NCI-H748 treated with DMSO at 0.1 percent for 48 hours (cell line): Measurements from ENCODE around the gene ARHGEF28.

Experiments used
- DNase-seq: peaks from one replicate; lab custom pipeline; 2025; lab: John Stamatoyannopoulos, UW

ARHGEF28 gene, protein sequence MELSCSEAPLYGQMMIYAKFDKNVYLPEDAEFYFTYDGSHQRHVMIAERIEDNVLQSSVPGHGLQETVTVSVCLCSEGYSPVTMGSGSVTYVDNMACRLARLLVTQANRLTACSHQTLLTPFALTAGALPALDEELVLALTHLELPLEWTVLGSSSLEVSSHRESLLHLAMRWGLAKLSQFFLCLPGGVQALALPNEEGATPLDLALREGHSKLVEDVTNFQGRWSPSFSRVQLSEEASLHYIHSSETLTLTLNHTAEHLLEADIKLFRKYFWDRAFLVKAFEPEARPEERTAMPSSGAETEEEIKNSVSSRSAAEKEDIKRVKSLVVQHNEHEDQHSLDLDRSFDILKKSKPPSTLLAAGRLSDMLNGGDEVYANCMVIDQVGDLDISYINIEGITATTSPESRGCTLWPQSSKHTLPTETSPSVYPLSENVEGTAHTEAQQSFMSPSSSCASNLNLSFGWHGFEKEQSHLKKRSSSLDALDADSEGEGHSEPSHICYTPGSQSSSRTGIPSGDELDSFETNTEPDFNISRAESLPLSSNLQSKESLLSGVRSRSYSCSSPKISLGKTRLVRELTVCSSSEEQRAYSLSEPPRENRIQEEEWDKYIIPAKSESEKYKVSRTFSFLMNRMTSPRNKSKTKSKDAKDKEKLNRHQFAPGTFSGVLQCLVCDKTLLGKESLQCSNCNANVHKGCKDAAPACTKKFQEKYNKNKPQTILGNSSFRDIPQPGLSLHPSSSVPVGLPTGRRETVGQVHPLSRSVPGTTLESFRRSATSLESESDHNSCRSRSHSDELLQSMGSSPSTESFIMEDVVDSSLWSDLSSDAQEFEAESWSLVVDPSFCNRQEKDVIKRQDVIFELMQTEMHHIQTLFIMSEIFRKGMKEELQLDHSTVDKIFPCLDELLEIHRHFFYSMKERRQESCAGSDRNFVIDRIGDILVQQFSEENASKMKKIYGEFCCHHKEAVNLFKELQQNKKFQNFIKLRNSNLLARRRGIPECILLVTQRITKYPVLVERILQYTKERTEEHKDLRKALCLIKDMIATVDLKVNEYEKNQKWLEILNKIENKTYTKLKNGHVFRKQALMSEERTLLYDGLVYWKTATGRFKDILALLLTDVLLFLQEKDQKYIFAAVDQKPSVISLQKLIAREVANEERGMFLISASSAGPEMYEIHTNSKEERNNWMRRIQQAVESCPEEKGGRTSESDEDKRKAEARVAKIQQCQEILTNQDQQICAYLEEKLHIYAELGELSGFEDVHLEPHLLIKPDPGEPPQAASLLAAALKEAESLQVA (N-terminal part only)

DNA sequence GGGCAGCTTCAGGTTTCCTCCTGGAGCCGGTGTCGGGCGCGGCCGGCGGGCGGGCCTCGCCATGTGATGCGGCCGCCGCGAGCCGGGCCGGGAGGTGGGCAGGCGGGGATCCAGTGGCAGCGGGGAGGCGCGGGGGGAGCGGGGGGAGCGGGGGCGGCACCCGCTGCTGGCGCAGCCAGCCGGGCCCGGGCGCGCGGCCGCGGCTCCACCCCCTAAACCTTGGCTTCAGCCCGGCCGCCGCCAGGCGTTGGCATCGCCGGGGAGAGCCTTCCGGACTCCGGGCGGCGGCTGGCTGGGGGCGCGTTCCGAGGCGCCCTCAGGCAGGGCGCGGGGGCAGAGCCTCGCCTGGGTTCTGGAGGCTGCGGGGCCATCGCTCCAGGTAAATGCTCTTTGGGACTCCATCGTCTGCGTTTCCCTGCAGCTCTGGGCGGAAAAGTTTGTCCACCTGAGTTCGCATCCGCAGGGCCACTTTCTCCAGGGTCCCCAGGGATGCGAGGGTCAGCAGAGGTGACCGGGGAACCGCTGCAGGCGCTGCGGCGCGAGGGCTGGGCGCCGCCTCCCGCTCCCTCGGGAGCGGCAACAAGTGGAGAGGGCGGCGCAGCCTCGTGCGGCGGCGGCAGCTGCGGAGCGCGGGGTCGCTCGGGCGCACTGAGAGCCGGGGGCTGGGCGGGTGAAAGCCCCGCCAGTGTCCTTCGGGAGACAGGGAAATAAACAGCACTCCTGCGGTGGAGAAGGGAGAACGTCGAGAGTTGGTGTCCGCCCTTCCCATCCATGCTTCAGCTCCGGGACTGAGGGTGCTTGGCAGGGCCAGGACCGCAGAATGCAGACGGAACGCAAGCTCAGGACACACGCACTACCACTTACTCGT, at the start of gene ARHGEF28:
Gene ARHGEF28 (plus strand): TSS at position 253 of the 868 bp plus-strand sequence. CDS start 58,656 bp downstream, outside the sequence.
- DNase-seq: peak; percentile 67

DNA sequence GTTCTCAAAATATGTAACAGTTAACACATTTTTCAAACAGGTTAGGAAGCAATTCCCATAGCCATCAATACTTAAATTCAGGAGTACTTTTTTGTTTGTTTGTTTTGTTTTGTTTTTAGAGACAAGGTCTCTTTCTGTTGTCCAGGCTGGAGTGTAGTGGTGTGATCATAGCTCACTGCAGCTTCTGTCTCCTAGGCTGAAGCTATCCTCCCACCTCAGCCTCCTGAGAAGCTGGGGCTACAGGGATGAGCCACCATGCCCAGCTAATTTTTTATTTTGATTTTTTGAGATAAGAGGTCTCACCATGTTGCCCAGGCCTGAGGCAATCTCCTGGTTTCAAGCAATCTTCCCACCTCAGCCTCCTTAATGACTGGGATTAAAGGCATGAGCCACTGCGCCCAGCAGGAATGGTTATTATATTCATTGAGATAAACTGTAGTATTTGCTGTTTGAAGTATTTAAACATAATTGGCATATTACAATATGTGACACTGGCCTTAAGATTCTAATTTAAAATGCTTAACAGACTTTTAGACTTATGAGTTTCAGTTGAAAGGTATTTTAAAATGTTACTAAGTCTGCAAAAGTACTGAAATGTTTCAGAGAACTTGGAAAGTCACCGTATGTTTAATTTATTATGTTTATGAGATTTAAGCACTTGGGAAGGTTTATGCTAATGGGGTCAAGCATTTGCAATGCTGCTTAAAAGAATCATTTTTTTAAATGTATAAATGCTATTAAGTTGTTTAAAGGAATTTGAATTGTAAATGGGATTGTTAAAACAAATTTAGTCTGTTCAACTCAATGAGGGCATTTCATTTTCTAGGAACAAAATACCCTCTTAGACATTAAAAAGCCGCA, 43.5 kb upstream of the ARHGEF28 start:
- DNase-seq: no peak

DNA sequence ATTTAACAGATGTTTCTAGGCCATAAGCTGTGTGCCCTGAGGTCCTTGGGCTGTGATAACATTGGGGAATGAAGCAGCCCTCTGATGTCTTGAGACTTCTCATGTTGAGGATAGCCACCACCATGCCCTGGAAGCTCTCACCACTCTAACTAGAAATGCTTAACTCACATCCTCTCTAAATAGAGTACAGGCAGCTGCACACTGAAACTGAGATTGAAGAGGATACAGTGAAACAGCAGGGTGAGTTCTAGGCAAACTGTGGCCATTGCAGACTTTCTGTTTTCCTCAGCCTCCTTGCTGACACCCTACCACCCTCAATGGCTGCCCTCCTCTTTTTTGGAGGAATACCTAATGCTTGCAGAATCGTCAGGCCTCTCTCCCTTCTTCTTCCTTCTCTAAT, 38.1 kb upstream of the ARHGEF28 start:
- DNase-seq: no peak

DNA sequence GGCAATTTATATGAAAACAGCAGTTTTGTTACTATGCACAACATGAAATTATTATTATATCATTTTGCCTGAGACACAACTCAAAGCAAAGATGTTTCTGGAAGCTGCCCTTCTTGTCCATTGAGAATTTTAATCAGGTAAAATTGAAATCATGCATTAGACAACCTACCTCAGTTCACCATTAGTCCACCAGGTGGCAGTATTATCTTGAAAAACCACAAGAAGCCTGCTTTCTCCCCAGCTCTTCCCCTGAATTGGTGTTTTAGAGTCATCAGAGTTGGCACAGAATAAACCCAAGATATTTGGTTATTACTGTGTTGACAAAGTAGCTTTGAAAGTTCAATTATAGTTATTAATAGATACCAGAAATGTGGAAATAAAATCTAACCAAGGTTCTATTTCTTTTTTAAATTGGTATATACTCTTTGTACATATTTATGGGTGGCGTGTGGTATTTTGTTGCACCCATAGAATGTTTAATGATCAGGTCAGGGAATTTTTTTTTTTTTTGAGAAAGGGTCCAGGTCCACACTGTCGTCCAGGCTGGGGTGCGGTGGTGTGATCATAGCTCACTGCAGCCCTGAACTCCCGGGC, 34.8 kb upstream of the ARHGEF28 start:
- DNase-seq: peak; percentile 77

DNA sequence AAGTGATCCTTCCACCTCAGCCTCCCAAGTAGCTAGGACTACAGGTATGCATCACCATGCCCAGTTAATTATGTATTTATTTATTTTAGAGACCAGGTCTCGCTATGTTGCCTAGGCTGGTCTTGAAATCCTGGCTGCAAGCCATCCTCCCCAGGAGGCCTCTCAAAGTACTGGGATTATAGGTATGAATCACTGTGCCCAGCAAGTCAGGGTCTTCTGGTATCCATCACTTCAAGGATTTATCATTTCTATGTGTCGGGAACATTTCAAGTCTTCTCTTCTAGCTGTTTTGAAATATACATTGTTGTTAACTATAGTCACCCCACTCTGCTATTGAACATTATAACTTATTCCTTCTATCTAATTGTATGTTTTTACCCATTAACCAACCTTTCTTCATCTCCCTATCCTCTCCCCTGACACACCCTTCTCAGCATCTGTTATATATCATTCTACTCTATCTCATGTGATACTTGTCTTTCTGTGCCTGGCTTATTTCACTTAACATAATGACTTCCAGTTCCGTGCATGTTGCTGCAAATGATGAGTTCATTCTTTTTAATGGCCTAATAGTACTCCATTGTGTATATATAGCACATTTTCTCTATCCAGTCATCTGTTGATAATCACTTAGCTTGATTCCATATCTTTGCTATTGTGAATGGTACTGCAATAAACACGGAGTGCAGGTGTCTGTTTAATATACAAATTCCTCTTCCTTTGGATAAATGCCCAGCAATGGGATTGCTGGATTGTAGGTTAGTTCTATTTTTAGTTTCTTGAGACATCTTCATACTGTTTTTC, 34.1 kb upstream of the ARHGEF28 start:
- DNase-seq: no peak

DNA sequence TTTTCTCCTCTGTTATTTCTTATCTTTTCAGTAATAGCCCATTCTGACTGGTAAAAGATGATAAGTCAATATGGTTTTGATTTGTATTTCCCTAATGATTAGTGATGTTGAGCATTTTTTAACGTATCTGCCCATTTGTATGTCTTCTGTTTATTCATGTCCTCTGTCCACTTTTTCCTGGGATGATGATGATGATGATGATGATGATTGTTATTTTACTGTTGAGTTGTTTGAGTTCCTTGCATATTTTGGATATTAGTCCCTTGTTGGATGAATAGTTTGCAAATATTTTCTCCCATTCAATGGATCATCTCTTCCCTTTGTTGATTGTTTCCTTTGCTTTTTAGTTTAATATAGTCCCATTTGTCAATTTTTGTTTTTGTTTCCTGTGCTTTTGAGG, 33.4 kb upstream of the ARHGEF28 start:
- no peak for DNase-seq

DNA sequence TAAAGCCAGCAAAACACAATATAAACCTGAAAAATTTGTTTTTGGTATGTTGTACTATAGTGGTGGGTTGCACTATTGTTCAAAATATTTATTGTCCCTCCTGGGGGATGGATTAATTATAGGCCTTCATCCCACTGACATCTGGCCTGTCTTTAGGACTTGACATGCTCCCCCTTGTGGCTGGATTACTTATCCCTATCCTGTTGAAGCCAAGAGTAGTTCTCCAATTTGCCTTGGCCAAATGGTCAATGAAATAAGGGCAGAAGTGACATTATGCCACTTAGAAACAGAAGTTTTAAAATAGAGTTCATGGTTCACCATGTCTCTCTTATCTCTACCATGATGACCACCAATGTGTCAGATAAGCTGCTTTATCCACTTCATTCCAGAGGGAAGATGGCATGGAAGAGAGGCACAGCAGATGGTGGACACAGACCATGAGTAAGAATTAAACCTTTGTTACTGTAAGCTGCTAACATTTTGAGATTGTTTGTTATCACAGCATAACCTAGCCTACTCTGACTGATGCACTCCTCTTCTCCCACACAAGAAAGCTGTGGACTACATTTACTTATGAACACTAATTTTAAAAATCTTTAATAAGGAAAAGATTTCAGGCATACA, 29.2 kb upstream of the ARHGEF28 start:
- DNase-seq: peak; percentile 18

DNA sequence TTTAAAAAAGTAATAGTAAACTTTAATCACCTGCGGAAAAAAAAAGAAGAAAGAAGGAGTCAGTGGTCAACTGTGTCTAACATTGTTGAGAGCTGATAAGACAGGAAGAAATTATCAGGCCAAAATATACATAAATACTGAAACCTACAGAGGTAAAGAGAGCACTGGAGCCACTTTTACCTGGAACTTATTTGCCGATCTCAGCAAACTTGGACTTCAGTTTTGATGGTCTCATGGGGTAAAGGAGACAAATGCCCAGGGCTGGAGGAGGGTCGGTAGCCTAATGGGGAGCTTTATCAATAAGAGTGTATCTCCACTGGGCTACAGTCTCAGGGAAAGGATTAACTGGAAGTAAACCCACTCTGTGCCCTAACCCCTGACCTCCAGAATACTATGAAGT, 26.6 kb upstream of the ARHGEF28 start:
- no peak for DNase-seq

DNA sequence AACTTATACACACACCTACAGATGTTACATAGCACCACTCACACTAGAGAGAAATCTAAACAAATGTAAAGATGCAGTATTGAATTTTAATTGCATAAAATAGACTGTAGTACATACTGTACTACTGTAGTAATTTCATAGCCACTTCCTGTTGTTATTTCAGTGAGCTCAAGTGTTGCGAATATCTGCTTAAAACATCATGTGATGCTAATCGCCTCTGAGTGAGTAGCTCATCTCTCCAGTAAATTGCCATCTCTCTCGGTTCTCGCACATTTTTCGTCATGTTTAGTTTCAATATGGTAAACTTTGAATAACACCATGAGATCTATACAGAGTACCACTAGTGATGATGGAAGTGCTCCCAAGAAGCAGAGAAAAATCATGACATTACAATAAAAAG, 22.0 kb upstream of the ARHGEF28 start:
- DNase-seq: no peak

DNA sequence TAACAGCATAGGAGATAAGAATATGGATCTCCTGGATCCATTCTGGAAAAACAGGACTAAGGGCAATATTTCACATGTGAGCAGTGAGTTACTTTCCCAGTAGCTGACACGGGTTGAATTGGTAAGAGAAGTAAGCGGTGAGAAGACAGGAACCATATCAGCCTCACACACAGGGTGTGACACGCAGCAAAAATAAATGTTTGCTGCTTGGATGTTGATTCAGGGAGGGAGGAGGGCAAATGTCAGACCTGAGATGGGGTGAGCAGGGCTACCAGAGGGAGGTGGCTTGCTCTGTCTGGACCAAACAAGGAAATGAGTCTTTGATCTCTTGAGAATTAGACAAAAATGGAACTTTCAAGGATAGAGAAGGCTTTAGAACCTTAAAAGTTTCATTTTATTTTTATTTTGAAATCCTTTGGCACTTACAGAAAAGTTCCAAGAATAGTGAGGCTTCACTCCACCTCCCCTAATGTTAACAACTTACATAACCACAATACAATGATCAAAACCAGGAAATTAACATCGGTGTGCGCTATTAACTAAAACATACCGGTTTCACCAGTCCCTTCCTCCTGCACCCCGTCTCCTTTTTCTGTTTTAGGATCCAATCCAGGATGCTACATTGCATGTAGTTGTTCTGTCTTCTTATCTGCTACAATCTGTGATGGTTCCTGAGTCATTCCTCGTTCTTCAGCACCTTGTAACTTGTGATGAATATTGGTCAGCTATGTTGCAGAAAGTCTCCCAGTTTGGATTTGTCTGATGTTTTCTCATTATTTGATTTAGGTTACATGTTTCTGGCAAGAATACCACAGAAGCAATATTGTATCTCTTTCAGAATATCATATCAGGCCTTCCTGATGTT, 20.5 kb upstream of the ARHGEF28 start:
- DNase-seq: no peak

DNA sequence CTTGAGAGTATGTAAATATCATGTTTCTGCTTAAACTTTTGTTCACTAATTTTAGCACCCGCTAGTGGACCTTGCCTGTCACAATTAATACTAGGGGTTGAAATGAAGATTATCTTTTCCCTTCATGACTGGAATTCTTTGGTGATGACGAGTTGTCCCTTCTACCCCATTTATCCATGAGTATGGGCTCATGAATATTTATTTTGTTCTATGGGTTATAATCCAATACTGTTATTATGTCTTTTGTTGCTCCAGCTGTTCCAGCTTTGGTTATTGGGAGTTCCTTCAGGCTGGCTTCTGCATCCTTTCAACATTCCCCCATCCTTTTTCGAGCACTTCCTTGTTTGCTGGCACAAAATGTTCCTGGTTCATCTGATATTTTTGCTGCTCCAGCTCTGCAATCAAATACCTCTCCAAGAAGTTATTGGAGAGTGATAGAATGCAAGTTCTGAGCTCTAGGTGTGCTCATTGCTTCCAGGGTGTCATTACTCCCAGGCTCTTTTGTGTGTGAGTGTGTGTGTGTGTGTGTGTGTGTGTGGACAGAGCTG, 19.7 kb upstream of the ARHGEF28 start:
- DNase-seq: no peak

DNA sequence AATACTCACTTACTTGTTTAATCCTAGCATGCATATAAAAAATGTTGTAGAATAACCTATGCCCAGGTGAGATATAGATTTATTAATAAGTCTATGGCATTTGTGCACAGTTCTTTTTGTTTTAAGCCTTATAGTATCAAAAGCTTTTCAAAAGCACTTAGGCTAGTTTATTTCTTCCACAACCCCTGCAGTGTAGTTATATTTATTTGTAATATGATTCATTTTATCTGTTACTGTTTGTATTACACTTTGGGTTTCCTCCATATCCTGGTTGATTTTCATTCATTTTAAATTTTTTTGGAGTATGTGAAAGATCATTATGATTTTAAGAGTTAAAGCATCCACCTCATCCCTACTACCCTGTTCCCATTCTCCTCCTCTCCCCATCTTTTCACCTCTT, 18.8 kb upstream of the ARHGEF28 start:
- DNase-seq: no peak

DNA sequence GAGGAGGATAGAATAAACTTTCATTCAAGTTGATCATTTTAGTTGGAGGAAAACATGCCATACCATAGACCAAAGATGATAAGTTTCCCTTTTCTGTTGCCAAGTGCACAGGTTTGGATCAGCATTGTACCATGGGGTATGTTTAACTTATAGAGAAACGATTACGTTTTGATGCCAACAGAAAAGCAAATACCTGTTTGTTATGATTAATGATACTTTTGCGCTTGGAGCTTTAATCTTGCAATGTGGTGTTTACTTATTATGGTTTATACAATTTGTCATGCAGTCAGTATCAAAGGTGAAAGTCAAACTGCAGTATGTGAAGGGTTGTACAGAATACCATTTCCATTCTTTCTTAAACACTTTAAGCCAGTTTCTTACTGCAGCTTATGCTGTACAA, 13.2 kb upstream of the ARHGEF28 start:
- no peak for DNase-seq

DNA sequence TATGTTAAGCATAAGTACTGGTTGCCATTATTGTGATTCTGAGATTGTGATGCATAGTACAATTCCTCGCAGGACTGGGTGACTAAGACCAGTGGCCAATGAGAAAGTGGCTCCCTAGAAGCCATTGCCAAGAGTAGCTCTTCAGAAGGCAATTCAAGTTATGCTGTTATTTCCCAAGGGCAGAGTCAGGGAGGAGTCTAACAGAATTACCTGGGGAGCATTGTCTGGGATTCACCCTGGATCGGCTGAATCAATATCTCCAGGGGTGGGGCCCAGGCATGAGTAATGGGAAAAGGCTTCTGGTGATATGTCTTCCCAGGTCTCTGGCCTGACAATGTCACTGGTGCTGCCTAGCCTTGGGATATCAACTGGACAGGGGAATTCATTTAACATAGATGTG, 10.9 kb upstream of the ARHGEF28 start:
- DNase-seq: no peak

DNA sequence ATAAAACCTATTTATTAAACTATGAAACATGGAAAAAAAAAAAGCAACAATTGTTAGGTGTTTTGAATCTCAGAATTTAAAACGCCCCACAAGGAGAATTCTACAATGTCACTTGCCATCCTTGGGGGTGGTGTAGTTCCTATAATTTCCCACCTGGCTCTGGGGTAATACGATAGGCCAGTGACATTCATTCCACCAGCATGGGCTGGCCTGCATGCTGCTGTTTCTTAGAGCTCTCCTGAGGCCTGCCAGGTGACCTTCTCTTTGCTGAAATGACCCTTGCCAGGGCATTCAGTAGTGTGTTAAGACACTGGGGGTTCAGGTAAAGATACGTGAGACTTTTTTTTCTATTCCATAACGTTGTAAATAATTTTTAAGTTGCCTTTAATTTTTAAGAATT, 10.0 kb upstream of the ARHGEF28 start:
- no peak for DNase-seq

DNA sequence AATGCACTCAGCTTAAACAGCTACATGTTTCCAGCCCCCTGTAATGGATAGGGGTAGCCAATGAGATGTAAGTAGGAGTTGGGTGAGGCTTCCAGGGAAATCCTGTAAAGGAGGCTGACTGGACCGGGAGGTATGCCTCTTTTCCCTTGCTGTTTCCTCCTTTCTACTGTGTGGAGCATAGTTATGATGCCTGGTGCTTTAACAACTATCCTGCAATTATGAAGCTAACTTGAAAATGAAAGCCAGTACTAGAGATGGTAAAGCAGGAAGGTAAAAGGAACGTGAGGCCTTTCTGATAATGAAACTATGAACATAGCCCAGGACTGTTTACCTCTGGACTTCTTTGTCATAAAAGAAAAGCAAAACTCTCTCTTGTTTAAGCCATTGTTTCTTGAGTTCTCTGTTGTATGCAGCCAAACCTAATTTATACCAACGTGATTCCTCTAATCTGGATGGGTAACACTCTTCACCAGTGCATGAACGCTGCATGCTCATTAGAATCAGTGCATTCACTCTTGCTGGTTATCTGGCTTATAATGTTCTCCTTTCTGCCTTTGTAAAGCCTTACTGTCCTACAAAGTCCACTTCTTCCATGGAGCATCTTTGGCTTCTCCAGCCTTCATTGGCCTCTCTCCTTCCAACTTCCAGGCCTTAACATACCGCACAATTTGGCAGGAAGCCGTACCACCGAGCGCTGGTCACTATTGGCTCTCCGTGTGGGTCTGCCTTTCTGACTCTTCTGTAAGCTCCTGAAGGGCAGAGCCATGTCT, 8.3 kb upstream of the ARHGEF28 start:
- DNase-seq: no peak
